Progenitor cell of endocrine pancreas (in vitro differentiated cells): ENCODE data around the gene FIZ1. TPM values are rescaled to one million over a fixed set of nuclear protein-coding genes. Genes with fewer than 3 reads are reported as not detected.
A peak's percentile ranks its signal among the peaks of the same experiment; 100 is the strongest.

Experiments
- DNase-seq: peaks from one replicate; pipeline ENCODE4 v3.0.0; 2021; ENCODE audit warnings: low spot score; ENCODE audit not compliant: unreplicated experiment
- H3K27ac Mint-ChIP-seq: 2 replicates; pipeline ENCODE4 v1.8.0; 2021; ENCODE audit warnings: mild to moderate bottlenecking, moderate library complexity, mixed read lengths
- H3K27me3 Mint-ChIP-seq: 2 replicates; pipeline ENCODE4 v1.8.0; 2021; ENCODE audit warnings: mixed read lengths
- H3K36me3 Mint-ChIP-seq: 2 replicates; pipeline ENCODE4 v1.8.0; 2022; ENCODE audit warnings: mixed read lengths; ENCODE audit not compliant: insufficient read depth
- H3K4me1 Mint-ChIP-seq: 2 replicates; pipeline ENCODE4 v1.8.0; 2021; ENCODE audit warnings: low read depth, mixed read lengths
- H3K4me3 Mint-ChIP-seq: 2 replicates; pipeline ENCODE4 v1.8.0; 2021; ENCODE audit warnings: low read depth, mild to moderate bottlenecking, moderate library complexity, mixed read lengths
- H3K9me3 Mint-ChIP-seq: 2 replicates; pipeline ENCODE4 v1.8.0; 2021; ENCODE audit warnings: low read depth, mixed read lengths
- CTCF ChIP-seq: fragments of 200-600 bp; sonication (generic); IDR thresholded peaks from one replicate; pipeline ENCODE4 v1.5.0; 2021; ENCODE audit warnings: antibody characterized with exemption, mild to moderate bottlenecking; ENCODE audit not compliant: unreplicated experiment
- total RNA-seq: library from RNA; stranded (reverse); gene quantifications from 2 replicates; pipeline ENCODE4 v1.2.1, GENCODE V29; 2021

FIZ1 gene
- total RNA-seq, 1 donor from 2014 or later, result 39.0 TPM

- H3K9me3 Mint-ChIP-seq, result no peaks in the 10 kb centered on the region
- H3K27ac Mint-ChIP-seq, result no peak overlapping the region
- peaks cover 4% of the 10 kb centered on the region for H3K36me3 Mint-ChIP-seq
- peak overlapping the region; percentile 53 for H3K4me3 Mint-ChIP-seq
- TF ChIP-seq CTCF, result no peak
- peaks cover 30% of the 10 kb centered on the region for H3K4me1 Mint-ChIP-seq
- no peak for DNase-seq
- no peaks in the 10 kb centered on the region for H3K27me3 Mint-ChIP-seq
Measured at GRCh38 chr19:55645512-55645881, 46.2 kb upstream of the FIZ1 start.

- H3K4me1 Mint-ChIP-seq, result peaks cover 33% of the 10 kb centered on the region
- DNase-seq, result no peak
- peaks cover 3% of the 10 kb centered on the region for H3K36me3 Mint-ChIP-seq
- TF ChIP-seq CTCF, result no peak
- H3K27me3 Mint-ChIP-seq, result no peaks in the 10 kb centered on the region
- no peak overlapping the region for H3K27ac Mint-ChIP-seq
- peak overlapping the region; percentile 85 for H3K4me3 Mint-ChIP-seq
- no peaks in the 10 kb centered on the region for H3K9me3 Mint-ChIP-seq
Measured at GRCh38 chr19:55644842-55645511, 45.7 kb upstream of the FIZ1 start.

GRCh38 chr19:55644191-55644833 lies 45.0 kb upstream of the FIZ1 start:
- Mint-ChIP-seq H3K27me3 (no peaks in the 10 kb centered on the region), H3K4me3 (peak overlapping the region; percentile 85), H3K36me3 (peaks cover 3% of the 10 kb centered on the region), H3K4me1 (peaks cover 32% of the 10 kb centered on the region), H3K27ac (peak overlapping the region; percentile 96), H3K9me3 (no peaks in the 10 kb centered on the region)
- DNase-seq, result no peak
- no peak for TF ChIP-seq CTCF

GRCh38 chr19:55643887-55644176 lies 44.5 kb upstream of the FIZ1 start:
- DNase-seq, result no peak
- peak overlapping the region; percentile 85 for H3K4me3 Mint-ChIP-seq
- no peaks in the 10 kb centered on the region for H3K27me3 Mint-ChIP-seq
- TF ChIP-seq CTCF, result no peak
- peak overlapping the region; percentile 96 for H3K27ac Mint-ChIP-seq
- peaks cover 5% of the 10 kb centered on the region for H3K36me3 Mint-ChIP-seq
- peaks cover 31% of the 10 kb centered on the region for H3K4me1 Mint-ChIP-seq
- H3K9me3 Mint-ChIP-seq, result no peaks in the 10 kb centered on the region

- TF ChIP-seq CTCF, result no peak
- Mint-ChIP-seq H3K4me3 (peak within 1 kb of the TSS; percentile 85), H3K36me3 (peaks cover 5% of the 10 kb centered on the region), H3K4me1 (peaks cover 30% of the 10 kb centered on the region), H3K27me3 (no peaks in the 10 kb centered on the region), H3K27ac (peak within 1 kb of the TSS; percentile 96), H3K9me3 (no peaks in the 10 kb centered on the region)
- peak; percentile 39 for DNase-seq
Measured at GRCh38 chr19:55643003-55643886, 43.9 kb upstream of the FIZ1 start, which contains the start of gene ZNF581. ZNF581 (plus strand) TSS chr19:55643649; CDS start chr19:55644572, 923 bp downstream.
